Breast epithelium (tissue), 3 donors: ENCODE data around the gene PLA2G2D.

Experiments used
- CTCF ChIP-seq, 3 donors: fragments of 450-650 bp; IDR thresholded peaks; one replicate each; pipeline ENCODE4 v1.5.1; 2016 to 2017; ENCODE audit warnings: antibody characterized with exemption in 3 of 3, mild to moderate bottlenecking in 3 of 3, moderate library complexity in 3 of 3
- POLR2A ChIP-seq: fragments of 450-650 bp; IDR thresholded peaks from one replicate; pipeline ENCODE4 v1.6.1; 2016; ENCODE audit warnings: antibody characterized with exemption, mild to moderate bottlenecking, moderate library complexity
- POLR2AphosphoS5 ChIP-seq, 3 donors: sonication (generic); formaldehyde crosslinking; IDR thresholded peaks; one replicate each; pipeline ENCODE4 v1.6.1; 2017; ENCODE audit warnings: antibody characterized with exemption in 3 of 3

GRCh38 chr1:20107351-20107750 is 12.0 kb downstream of the PLA2G2D start:
- no peak for TF ChIP-seq CTCF (IDR thresholded peaks at IDR 0.05)
- no peak for TF ChIP-seq POLR2AphosphoS5 (IDR thresholded peaks at IDR 0.05)
- TF ChIP-seq POLR2A, result no peak
